PFSK-1 (cell line): ENCODE results near the gene HMGXB4.

Experiments used
- FOXP2 ChIP-seq: optimal IDR thresholded peaks from 2 replicates; pipeline ENCODE3; 2011; ENCODE audit warnings: borderline replicate concordance, control low read depth, inconsistent platforms; ENCODE audit not compliant: insufficient read depth; ENCODE audit errors: extremely low read length, extremely low read depth
- POLR2AphosphoS5 ChIP-seq: IDR thresholded peaks from 2 replicates; pipeline ENCODE4 v1.6.1; 2012; ENCODE audit warnings: low read depth, mild to moderate bottlenecking, control low read depth, low read length, moderate library complexity
- SIN3A ChIP-seq: IDR thresholded peaks from 2 replicates; pipeline ENCODE4 v1.6.1; 2012; ENCODE audit warnings: mild to moderate bottlenecking, low read length, moderate library complexity, borderline replicate concordance; ENCODE audit not compliant: insufficient read depth
- TAF1 ChIP-seq: IDR thresholded peaks from 2 replicates; pipeline ENCODE4 v1.6.1; 2012; ENCODE audit warnings: low read length, control low read depth, borderline replicate concordance; ENCODE audit not compliant: insufficient read depth
- TF ChIP-seq, protein P1 (sequence below), 2 experiments: IDR thresholded peaks; 2 replicates each; pipeline versions ENCODE4 v1.6.1 to v1.8.0; 2011 to 2012; ENCODE audit warnings: low read depth in 2 of 2, low read length in 2 of 2, control low read depth in 1 of 2, inconsistent platforms in 1 of 2, mild to moderate bottlenecking in 1 of 2, moderate library complexity in 1 of 2; ENCODE audit not compliant: insufficient read depth in 1 of 2

The HMGXB4 gene

GRCh38 chr22:35330258-35330861 lies 73.1 kb downstream of the HMGXB4 start:
- no peak for TF ChIP-seq TAF1
- TF ChIP-seq, protein P1, sequence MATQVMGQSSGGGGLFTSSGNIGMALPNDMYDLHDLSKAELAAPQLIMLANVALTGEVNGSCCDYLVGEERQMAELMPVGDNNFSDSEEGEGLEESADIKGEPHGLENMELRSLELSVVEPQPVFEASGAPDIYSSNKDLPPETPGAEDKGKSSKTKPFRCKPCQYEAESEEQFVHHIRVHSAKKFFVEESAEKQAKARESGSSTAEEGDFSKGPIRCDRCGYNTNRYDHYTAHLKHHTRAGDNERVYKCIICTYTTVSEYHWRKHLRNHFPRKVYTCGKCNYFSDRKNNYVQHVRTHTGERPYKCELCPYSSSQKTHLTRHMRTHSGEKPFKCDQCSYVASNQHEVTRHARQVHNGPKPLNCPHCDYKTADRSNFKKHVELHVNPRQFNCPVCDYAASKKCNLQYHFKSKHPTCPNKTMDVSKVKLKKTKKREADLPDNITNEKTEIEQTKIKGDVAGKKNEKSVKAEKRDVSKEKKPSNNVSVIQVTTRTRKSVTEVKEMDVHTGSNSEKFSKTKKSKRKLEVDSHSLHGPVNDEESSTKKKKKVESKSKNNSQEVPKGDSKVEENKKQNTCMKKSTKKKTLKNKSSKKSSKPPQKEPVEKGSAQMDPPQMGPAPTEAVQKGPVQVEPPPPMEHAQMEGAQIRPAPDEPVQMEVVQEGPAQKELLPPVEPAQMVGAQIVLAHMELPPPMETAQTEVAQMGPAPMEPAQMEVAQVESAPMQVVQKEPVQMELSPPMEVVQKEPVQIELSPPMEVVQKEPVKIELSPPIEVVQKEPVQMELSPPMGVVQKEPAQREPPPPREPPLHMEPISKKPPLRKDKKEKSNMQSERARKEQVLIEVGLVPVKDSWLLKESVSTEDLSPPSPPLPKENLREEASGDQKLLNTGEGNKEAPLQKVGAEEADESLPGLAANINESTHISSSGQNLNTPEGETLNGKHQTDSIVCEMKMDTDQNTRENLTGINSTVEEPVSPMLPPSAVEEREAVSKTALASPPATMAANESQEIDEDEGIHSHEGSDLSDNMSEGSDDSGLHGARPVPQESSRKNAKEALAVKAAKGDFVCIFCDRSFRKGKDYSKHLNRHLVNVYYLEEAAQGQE (IDR thresholded peaks at IDR 0.05; ENCODE audit: insufficient read depth in 1 of 2, low read depth in 2 of 2, low read length in 2 of 2): no peak
- TF ChIP-seq SIN3A: 0 out of 2 replicates have a peak, but pooled peaks have one; percentile 42
- TF ChIP-seq FOXP2: peak; percentile 32
- TF ChIP-seq POLR2AphosphoS5: no peak

DNA sequence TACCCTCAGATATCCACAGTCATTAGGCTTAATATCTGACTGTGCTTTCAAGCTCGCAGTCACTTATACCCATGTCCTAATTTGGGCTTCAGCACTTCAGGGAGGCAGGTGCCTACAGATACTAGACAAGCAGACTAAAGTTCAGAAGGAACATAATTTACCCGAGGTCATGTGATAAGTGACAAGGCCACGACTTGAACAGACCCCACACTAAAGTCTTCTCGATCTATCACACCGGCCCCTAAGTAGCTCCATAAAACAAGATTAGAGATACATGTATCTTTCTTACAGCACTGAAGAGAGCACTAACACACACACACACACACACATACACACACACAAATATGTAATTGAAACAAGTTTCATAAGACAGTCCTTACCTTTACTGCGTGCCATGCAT lies 75.0 kb downstream of the HMGXB4 start:
- TF ChIP-seq POLR2AphosphoS5: no peak
- no peak for TF ChIP-seq SIN3A
- TF ChIP-seq, protein P1 (IDR thresholded peaks at IDR 0.05; ENCODE audit: insufficient read depth in 1 of 2, low read depth in 2 of 2, low read length in 2 of 2): no peak
- no peak for TF ChIP-seq TAF1
- TF ChIP-seq FOXP2: no peak

DNA sequence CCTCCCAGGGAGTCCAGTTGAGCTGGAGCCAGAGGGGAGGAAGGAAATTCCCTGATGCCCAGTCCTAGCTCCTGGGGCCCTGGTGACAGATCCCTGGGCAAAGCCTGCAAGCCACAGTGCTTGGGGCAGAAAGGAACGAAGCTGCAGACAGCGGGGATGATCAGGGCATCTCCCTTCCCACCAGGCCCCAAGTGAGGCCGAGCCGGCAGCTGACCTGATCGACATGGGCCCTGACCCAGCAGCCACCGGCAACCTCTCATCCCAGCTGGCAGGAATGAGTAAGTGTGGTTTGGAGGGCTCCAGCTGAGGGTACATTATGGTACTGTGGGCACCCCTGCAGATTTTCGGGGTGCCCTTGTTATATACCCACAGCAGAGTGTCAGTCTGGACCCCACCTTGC lies 75.9 kb downstream of the HMGXB4 start:
- no peak for TF ChIP-seq SIN3A
- TF ChIP-seq TAF1: no peak
- TF ChIP-seq POLR2AphosphoS5: no peak
- TF ChIP-seq, protein P1 (IDR thresholded peaks at IDR 0.05; ENCODE audit: insufficient read depth in 1 of 2, low read depth in 2 of 2, low read length in 2 of 2): no peak
- no peak for TF ChIP-seq FOXP2

DNA sequence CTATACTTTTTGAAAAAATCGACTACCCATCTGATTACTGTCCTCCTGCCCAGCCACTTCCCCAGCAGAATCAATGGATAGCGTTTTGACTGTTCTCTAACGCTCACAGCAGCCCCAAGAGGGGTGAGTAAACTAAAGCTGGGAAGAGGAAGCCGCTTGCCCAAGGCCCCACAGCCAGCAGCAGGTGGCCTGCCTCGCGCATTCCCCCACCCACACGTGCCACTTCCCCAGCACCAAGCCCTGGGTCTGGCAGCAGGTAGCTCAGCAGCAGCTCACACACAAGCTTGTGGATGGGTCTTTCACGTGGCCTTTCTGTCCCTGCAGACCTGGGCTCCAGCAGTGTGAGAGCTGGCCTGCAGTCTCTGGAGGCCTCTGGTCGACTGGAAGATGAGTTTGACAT lies 76.7 kb downstream of the HMGXB4 start:
- TF ChIP-seq SIN3A (no peak), FOXP2 (no peak), POLR2AphosphoS5 (no peak)

DNA sequence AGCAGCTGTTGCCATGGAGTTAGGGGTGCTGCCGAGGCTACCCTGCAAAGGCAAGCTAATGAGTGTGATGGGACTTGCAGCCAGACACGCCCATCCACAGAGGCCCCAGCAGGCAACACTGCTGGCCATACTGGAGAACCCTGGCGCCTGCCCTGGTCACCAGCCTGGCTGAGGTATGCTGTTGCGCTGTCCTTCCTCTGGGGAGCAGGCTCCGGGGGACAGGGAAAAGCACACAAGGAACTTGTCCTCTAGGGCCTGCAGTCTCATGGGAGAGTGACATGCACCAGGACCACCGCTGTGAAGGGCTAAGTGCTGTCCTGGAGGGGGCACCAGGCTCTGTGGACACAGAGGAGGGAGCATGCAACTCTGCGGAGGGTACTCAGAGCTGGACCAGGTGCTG lies 78.2 kb downstream of the HMGXB4 start:
- TF ChIP-seq, protein P1 (IDR thresholded peaks at IDR 0.05; ENCODE audit: insufficient read depth in 1 of 2, low read depth in 2 of 2, low read length in 2 of 2): no peak
- TF ChIP-seq SIN3A (no peak), TAF1 (no peak), FOXP2 (no peak)
